Measurements from ENCODE around the gene RTTN.

Gene RTTN

DNA sequence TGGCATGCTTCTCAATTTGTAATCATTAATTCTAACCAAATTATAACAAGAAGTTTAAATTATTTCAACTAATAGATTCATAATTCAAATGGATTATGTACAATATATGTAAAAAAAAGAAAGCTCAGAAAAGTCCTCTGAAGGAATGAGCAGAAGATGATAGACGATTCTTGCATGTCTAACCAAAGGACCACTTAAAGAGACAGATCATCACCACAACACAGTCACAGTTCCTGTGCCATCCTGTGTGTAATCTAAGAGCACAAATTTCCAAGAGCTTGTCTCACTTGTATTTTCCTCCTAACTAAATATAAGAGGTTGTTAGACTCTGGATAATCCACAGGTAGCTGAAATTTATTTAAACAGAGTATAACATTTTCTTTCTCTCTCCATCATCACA, 135.5 kb downstream of the RTTN start:
- DNase-seq, result no peak

DNA sequence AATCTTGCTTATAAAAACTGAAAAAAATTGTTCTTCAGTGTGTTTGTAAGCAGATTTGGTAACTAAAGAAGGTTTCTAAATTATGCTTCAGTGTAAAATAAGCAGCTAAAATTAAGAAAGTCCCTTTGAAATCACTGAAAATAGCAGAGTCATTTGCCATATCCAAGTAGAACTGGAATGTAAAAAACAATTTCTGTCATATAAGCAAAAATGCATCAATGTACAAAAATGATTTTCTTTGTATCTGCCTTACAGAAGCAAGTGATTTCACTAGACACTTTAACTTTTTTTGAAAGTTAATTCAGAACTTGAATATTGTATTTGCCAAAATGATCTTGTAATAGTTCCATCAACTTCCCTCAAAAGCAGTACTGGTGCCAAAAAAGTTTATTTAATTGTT, 136.1 kb downstream of the RTTN start:
- DNase-seq, result no peak

GRCh38 chr18:70068981-70069380, 136.5 kb downstream of the RTTN start:
- no peak for DNase-seq

DNA sequence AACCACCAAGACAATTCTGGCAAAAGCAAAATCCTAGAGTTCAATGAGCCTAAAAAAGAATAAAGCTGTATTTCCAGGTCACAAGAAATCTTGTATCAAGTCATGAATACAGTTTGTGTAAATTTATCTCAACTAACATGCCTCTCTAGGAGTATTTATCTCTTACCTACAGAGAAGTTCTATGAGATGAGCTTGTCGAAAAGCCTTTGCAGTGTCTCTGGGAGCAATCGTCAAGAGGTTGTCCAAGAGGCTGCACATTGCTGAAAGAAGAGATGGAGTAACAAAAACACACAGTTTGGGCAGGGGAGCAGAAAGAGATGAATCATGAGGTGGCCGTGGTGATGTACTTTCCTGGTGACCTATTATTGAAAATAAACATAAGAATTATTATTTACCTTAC, 145.8 kb downstream of the RTTN start:
- DNase-seq, result no peak

GRCh38 chr18:70058916-70059315, 146.6 kb downstream of the RTTN start:
- DNase-seq, result no peak

DNA sequence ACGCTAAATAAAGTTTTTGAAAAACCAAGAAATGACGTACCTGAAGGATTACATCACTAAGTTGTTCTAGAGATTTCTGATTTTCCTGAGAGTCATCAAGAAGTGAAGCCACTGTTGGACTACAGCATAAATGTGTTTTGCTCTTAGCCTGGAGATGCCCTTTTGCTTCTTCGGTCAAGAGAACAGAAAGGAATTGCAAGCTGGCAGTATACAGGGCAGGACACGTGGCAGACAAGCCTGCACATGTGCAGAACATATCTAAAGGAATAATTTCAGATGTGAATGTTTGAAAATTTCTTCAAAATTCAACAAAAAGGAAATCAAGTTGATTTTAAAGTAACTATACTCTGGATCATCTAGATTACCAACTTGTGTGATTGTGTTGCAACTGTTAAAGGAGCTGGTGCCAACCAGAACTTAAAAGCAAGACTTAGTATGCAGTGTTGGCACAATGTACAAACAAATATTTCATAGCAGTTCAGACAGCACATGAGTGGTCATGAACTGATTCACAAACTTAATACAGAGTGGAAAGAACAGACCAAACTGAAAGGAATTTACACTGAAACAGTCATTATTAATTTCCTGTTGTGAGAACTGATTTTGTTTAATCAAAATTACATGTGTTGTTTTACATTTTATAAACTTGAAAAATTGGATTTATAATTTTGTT, 157.4 kb downstream of the RTTN start:
- no peak for DNase-seq

DNA sequence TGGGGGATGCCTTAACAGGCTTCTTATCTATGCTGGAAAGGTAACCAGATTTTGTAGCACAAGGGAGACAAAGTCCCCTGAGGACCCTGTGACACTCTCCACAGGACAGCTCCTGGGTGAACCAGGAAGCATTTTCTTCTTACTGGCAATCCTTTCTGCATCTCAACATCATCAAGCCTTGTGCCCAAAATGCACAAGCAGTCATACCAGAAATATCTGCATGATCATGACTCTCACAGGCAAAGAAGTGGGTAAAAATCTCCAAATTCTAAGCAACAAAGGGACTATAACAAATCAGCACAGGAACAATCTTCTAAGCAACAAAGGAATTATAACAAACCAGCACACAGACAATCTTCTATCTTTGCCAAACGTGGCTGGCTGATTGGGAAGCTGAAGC, 158.7 kb downstream of the RTTN start:
- no peak for DNase-seq

- DNase-seq, result no peak
Observed at GRCh38 chr18:70046207-70046606, 159.3 kb downstream of the RTTN start.

GRCh38 chr18:70044632-70045031, 160.9 kb downstream of the RTTN start:
- no peak for DNase-seq

DNA sequence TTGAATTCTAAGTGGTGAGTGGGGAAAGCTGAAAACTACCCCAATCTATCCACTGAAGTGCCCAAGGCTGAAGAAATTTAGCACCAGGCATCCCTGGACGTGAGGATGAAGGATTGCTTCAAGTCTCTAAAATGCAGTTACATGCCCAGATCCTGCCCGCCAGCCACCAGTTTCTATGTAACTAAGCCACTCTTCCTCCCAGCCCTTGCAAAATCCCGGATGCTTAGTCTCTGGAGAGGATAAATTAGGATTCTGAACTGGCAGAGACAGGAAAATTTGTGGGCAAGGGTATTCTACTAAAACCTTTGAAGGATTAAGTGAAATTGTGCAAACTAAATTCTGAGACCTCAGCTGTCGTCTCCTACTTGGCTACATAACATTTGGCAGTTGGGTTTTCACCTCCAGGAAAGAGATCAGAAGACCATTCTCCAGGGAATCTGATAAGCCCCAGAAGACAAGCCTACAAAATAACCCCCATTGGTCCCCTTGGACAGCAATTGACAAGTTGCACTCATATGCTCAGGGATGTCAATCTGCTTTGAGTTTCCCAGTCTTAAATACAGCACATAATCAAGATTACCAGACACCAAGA, 163.9 kb downstream of the RTTN start:
- no peak for DNase-seq

- DNase-seq, result no peak
Observed at GRCh38 chr18:70039186-70039585, 166.3 kb downstream of the RTTN start.

DNA sequence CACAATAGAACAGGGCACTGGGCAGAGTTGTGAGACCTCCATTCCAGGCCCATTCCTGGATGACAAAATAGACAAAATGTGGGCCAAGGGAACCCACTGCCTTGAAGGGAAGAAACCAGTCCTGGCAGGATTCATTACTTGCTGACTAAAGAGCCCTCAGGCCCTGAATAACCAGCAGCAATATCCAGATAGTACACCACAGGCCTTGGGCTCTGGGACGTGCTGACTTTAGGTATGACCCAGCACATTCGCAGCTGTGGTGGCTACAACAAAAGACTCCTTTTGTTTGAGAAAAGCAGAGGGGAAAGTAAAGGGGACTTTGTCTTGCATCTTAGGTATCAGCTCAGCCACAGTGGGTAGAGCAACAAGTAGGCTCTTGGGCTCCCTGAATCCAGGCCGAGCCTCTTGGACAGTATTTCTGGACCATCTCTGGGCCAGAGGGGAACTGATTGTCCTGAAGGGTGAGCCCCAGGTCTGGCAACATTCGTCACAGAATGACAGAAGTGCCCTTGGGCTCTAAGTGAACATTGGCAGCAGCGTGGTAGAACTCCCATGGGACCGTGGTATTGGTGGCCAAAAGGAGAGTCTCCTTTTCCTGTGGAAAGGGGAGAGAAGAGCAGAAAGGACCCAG, 167.9 kb downstream of the RTTN start:
- no peak for DNase-seq

DNA sequence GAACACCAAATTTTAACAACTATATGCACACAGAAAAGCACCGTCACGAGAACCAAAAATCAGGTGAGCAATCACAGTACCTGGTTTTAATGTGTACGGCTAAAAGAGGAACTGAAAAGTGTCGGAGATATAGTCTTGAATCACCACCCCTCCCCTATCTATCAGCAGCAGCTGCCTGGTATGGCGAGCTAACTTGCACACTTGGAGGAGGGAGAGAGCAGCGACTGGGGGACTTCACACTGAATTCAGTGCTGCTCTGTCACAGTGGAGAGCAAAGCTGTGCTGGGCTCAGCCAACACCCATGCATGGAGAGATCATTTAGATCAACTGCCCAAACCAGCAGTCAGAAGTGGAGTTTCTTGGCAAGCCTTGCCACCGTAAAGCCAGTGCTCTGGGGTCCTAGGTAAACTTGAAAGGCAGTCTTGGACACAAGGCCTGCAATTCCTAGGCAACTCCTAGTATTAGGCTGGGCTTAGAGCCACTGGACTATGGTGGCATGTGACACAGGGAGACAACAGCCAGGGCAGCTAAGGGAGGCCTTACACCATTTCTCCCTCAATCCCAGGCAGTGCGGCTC, 168.6 kb downstream of the RTTN start:
- no peak for DNase-seq

- no peak for DNase-seq
Observed at GRCh38 chr18:70036168-70036567, 169.3 kb downstream of the RTTN start.

GRCh38 chr18:70031221-70031620, 174.3 kb downstream of the RTTN start:
- no peak for DNase-seq

GRCh38 chr18:70030728-70031127, 174.8 kb downstream of the RTTN start:
- no peak for DNase-seq

DNA sequence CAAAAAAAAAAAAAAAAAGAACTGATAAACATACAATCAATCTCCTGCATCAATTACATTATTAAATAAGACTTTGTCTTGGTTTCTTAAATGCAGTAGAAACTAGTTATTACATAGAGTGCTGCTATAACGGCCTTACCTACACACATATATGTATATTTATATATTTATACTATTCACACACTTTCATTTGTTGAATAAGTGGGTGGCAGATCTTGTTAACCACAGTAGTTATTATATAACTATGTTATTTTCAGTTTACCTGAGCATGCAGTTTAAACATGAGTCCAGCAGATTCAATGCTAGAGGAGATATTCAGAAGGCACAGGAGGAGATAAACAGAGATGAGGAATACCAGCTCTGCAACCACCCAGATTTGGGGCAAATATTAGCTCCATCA, 176.3 kb downstream of the RTTN start:
- DNase-seq, result no peak

DNA sequence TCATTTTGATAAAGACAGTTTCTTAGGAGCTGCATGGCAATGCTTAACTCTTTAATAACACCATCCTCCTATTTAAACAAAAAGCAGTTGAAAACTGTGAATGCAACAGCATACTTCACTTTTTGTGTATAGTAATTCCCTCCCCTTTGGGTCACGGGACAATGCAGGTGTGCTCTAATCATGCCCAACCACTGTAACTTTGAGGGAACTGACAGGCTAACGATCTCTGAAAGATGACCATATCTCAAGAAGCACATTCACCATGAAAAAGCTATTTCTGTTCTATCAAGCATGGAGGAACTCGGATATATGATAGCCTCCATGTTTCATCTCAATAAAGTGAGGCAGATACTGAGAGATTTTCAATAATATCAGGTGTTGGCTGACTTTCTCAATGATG, 176.8 kb downstream of the RTTN start:
- no peak for DNase-seq

DNA sequence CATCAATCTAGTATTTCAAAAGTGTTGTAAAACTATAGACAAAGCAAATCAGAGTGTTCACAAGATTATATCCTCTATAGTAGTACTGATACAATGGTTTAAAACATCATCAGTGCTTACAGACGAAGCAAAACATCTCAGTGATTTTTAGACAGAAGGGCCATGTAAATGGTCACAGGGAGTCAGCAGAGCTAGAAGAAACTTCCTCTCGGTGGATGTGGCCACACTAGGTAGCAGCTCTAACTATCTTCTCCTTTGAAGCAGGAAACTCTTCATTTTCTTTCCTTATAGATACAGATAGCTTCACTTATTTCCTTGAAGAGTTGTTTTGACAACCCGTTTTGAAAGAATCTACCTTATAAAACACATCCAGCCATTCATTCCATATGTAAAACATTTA, 177.4 kb downstream of the RTTN start:
- no peak for DNase-seq

DNA sequence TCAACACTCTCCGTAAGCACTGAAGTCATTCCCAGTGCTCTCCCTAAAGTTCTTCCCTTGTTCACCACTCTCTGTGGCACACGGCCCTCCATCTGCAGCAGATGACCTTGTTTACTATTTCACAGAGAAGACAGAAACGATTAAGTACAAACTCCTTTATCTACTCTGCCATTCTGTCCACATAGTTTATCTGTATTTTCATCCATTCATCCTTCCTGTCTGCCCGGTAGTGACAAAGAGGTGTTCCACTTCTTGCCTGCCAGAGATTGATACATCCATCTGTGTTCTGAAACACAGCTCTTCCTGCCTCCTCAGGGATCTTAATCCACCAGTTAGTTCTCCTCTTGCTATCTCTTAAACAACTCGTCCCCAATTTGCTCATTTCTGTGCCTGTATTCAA, 179.9 kb downstream of the RTTN start:
- no peak for DNase-seq

DNA sequence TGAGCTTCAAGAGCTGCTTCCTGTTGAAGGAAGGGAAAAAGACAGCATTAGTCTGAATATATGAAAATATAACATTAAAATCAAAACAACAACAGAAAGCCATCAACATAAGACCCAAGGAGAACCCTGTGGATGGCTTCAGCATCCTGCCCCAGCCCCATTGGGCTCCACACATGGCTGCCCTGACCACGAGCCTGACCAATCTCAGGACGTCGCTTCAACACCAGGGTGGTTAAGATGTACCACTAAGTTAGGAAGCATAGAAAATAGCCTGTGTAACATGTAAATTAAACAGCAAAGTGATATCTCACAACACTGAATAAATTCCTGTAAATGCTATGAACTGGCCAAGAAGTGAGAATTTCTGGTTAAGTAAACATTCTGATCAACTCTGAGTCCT, 180.7 kb downstream of the RTTN start:
- no peak for DNase-seq

- no peak for DNase-seq
Observed at GRCh38 chr18:70024093-70024492, 181.4 kb downstream of the RTTN start.

- no peak for DNase-seq
Observed at GRCh38 chr18:70022636-70023035, 182.9 kb downstream of the RTTN start.

GRCh38 chr18:70021498-70021897, 184.0 kb downstream of the RTTN start:
- DNase-seq, result no peak
